ENCODE results near the gene SLC9A3.

DNA sequence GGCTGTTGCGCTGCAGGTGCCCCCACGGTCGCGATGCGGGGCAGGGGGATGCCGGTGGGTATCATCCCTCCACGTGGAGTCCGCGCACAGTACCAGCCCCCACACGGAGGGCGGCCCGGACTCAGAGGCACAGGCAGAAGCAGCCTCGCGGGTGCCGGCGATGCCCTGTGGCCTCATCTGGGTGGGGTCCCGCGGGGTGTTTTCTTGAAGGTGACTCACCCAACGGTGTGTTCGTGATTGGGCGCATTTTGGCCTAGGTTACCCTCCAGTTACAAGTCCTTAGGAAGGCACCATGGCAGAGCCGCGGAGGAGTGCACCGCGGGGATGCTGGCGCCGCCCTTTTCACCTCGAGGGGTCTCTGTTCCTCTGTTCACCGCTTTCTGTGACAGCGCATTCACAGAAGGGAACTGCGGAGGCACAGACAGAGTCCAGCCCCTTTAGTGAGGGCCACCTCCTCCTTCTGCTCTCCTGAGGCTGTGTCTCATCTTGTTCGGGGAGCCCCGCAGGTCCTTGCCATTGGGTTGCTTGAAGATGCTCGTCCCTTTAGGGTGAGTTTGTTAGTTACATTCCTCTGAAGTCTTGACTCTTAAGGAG lies 102.9 kb downstream of the SLC9A3 start:
- TF ChIP-seq, protein P1, sequence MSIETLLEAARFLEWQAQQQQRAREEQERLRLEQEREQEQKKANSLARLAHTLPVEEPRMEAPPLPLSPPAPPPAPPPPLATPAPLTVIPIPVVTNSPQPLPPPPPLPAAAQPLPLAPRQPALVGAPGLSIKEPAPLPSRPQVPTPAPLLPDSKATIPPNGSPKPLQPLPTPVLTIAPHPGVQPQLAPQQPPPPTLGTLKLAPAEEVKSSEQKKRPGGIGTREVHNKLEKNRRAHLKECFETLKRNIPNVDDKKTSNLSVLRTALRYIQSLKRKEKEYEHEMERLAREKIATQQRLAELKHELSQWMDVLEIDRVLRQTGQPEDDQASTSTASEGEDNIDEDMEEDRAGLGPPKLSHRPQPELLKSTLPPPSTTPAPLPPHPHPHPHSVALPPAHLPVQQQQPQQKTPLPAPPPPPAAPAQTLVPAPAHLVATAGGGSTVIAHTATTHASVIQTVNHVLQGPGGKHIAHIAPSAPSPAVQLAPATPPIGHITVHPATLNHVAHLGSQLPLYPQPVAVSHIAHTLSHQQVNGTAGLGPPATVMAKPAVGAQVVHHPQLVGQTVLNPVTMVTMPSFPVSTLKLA (IDR thresholded peaks at IDR 0.05), result no peak
- TF ChIP-seq, protein P2, sequence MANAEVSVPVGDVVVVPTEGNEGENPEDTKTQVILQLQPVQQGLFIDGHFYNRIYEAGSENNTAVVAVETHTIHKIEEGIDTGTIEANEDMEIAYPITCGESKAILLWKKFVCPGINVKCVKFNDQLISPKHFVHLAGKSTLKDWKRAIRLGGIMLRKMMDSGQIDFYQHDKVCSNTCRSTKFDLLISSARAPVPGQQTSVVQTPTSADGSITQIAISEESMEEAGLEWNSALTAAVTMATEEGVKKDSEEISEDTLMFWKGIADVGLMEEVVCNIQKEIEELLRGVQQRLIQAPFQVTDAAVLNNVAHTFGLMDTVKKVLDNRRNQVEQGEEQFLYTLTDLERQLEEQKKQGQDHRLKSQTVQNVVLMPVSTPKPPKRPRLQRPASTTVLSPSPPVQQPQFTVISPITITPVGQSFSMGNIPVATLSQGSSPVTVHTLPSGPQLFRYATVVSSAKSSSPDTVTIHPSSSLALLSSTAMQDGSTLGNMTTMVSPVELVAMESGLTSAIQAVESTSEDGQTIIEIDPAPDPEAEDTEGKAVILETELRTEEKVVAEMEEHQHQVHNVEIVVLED (CRISPR knock-in tag; IDR thresholded peaks at IDR 0.05; ENCODE audit: borderline replicate concordance), result no peak
- TF ChIP-seq, protein P3, sequence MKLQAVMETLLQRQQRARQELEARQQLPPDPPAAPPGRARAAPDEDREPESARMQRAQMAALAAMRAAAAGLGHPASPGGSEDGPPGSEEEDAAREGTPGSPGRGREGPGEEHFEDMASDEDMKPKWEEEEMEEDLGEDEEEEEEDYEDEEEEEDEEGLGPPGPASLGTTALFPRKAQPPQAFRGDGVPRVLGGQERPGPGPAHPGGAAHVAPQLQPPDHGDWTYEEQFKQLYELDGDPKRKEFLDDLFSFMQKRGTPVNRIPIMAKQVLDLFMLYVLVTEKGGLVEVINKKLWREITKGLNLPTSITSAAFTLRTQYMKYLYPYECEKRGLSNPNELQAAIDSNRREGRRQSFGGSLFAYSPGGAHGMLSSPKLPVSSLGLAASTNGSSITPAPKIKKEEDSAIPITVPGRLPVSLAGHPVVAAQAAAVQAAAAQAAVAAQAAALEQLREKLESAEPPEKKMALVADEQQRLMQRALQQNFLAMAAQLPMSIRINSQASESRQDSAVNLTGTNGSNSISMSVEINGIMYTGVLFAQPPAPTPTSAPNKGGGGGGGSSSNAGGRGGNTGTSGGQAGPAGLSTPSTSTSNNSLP (IDR thresholded peaks at IDR 0.05; ENCODE audit: low read depth, low read length), result no peak
- TF ChIP-seq, protein P4, sequence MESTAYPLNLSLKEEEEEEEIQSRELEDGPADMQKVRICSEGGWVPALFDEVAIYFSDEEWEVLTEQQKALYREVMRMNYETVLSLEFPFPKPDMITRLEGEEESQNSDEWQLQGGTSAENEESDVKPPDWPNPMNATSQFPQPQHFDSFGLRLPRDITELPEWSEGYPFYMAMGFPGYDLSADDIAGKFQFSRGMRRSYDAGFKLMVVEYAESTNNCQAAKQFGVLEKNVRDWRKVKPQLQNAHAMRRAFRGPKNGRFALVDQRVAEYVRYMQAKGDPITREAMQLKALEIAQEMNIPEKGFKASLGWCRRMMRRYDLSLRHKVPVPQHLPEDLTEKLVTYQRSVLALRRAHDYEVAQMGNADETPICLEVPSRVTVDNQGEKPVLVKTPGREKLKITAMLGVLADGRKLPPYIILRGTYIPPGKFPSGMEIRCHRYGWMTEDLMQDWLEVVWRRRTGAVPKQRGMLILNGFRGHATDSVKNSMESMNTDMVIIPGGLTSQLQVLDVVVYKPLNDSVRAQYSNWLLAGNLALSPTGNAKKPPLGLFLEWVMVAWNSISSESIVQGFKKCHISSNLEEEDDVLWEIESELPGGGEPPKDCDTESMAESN (CRISPR knock-in tag; conservative IDR thresholded peaks at IDR 0.05), result no peak
- no peak for TF ChIP-seq SMARCE1 (IDR thresholded peaks at IDR 0.05; ENCODE audit: borderline replicate concordance)
- no peak for TF ChIP-seq ZNF101 (CRISPR knock-in tag; IDR thresholded peaks at IDR 0.05; ENCODE audit: borderline replicate concordance, low read depth)
- TF ChIP-seq, protein P5, sequence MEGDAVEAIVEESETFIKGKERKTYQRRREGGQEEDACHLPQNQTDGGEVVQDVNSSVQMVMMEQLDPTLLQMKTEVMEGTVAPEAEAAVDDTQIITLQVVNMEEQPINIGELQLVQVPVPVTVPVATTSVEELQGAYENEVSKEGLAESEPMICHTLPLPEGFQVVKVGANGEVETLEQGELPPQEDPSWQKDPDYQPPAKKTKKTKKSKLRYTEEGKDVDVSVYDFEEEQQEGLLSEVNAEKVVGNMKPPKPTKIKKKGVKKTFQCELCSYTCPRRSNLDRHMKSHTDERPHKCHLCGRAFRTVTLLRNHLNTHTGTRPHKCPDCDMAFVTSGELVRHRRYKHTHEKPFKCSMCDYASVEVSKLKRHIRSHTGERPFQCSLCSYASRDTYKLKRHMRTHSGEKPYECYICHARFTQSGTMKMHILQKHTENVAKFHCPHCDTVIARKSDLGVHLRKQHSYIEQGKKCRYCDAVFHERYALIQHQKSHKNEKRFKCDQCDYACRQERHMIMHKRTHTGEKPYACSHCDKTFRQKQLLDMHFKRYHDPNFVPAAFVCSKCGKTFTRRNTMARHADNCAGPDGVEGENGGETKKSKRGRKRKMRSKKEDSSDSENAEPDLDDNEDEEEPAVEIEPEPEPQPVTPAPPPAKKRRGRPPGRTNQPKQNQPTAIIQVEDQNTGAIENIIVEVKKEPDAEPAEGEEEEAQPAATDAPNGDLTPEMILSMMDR (CRISPR knock-in tag; IDR thresholded peaks at IDR 0.05), result no peak
- TF ChIP-seq NONO (IDR thresholded peaks at IDR 0.05), result no peak
- TF ChIP-seq NONO (CRISPR knock-in tag; conservative IDR thresholded peaks at IDR 0.05), result no peak
- TF ChIP-seq, protein P6, sequence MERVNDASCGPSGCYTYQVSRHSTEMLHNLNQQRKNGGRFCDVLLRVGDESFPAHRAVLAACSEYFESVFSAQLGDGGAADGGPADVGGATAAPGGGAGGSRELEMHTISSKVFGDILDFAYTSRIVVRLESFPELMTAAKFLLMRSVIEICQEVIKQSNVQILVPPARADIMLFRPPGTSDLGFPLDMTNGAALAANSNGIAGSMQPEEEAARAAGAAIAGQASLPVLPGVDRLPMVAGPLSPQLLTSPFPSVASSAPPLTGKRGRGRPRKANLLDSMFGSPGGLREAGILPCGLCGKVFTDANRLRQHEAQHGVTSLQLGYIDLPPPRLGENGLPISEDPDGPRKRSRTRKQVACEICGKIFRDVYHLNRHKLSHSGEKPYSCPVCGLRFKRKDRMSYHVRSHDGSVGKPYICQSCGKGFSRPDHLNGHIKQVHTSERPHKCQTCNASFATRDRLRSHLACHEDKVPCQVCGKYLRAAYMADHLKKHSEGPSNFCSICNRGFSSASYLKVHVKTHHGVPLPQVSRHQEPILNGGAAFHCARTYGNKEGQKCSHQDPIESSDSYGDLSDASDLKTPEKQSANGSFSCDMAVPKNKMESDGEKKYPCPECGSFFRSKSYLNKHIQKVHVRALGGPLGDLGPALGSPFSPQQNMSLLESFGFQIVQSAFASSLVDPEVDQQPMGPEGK (CRISPR knock-in tag; IDR thresholded peaks at IDR 0.05), result no peak

Data from HepG2 (cell line).